Hepatocyte (in vitro differentiated cells): Measurements from ENCODE around the gene HIRA.

Experiments used
- CTCF ChIP-seq: fragments of 200-600 bp; sonication (generic); IDR thresholded peaks from 2 replicates; pipeline ENCODE4 v1.5.1; 2016; ENCODE audit warnings: antibody characterized with exemption, mild to moderate bottlenecking; ENCODE audit not compliant: poor library complexity
- EZH2 ChIP-seq: fragments of 200-600 bp; sonication (generic); IDR thresholded peaks from 2 replicates; pipeline ENCODE4 v1.6.1; 2016; ENCODE audit warnings: antibody characterized with exemption, mild to moderate bottlenecking, borderline replicate concordance
- EZH2phosphoT487 ChIP-seq: fragments of 200-600 bp; sonication (generic); IDR thresholded peaks from one replicate; pipeline ENCODE4 v1.6.1; 2018; ENCODE audit warnings: antibody characterized with exemption, mild to moderate bottlenecking, low read depth, moderate library complexity; ENCODE audit not compliant: unreplicated experiment, severe bottlenecking

- no peak for TF ChIP-seq CTCF
- TF ChIP-seq EZH2 = no peak
- no peak for TF ChIP-seq EZH2phosphoT487
Measured at GRCh38 chr22:19460036-19460435, 28.5 kb upstream of the HIRA start.
